B cell (primary cell): ENCODE results near the gene PLSCR4. TPM values are rescaled to one million over a fixed set of nuclear protein-coding genes. Genes with fewer than 3 reads are reported as not detected.
A peak's percentile ranks its signal among the peaks of the same experiment; 100 is the strongest.
"Not testable (repeated sequence)": the region's sequence is repeated elsewhere in the genome, so short reads cannot be mapped to it uniquely, and the experiment has no call there.

ENCODE experiments used
- ATAC-seq: fragments of 200-7000 bp; cut with Tn5 transposase; one replicate; pipeline ENCODE4 v1.10.0; 2021; ENCODE audit warnings: low read depth, mild to moderate bottlenecking, moderate number of reproducible peaks, moderate library complexity
- CTCF ChIA-PET: fragments of 350-600 bp; sonication (Branson Sonifier 250); formaldehyde crosslinking; loops from one replicate; lab custom pipeline; 2021; ENCODE audit warnings: antibody characterized with exemption, inconsistent platforms; lab: Charles Lee
- POLR2A ChIA-PET: fragments of 350-600 bp; sonication (Branson Sonifier 250); formaldehyde crosslinking; loops from one replicate; lab custom pipeline; 2021; ENCODE audit warnings: antibody characterized with exemption; lab: Charles Lee
- DNase-seq: peaks from one replicate; pipeline ENCODE4 v3.0.0; 2013
- H2AFZ ChIP-seq: 2 replicates; pipeline ENCODE4 v1.6.1; 2012; ENCODE audit warnings: mild to moderate bottlenecking, low read depth, low read length; ENCODE audit not compliant: insufficient read depth, poor library complexity, severe bottlenecking
- H3K27ac ChIP-seq, 2 donors: 1 replicate in 1 of 2; 2 replicates in 1 of 2; pipeline ENCODE4 v1.5.1; 2012 to 2013; ENCODE audit warnings: low read length in 2 of 2, mild to moderate bottlenecking in 2 of 2, moderate library complexity in 1 of 2
- H3K27me3 ChIP-seq, 4 experiments: fragments of 200-600 bp in 1 of 4; sonication (generic) in 1 of 4; replicated peaks in 1 of 4; 1 replicate in 2 of 4; 2 replicates in 2 of 4; pipeline versions ENCODE4 v1.6.1 to v1.7.0; 2013 to 2016; ENCODE audit warnings: low read length in 3 of 4, mild to moderate bottlenecking in 2 of 4, mixed read lengths in 1 of 4, moderate library complexity in 1 of 4; ENCODE audit not compliant: insufficient read depth in 4 of 4, control insufficient read depth in 3 of 4; ENCODE audit errors: control extremely low read depth in 1 of 4
- H3K36me3 ChIP-seq, 2 experiments: replicated peaks in 1 of 2; 1 replicate in 1 of 2; 2 replicates in 1 of 2; pipeline versions ENCODE4 v1.6.1 to v1.7.1; 2013; ENCODE audit warnings: low read length in 1 of 2; ENCODE audit not compliant: insufficient read depth in 2 of 2, control insufficient read depth in 1 of 2; ENCODE audit errors: control extremely low read depth in 1 of 2, extremely low read depth in 1 of 2
- H3K4me1 ChIP-seq, 2 donors: fragments of 200-600 bp in 1 of 2; sonication (generic) in 1 of 2; 1 replicate in 1 of 2; 2 replicates in 1 of 2; pipeline versions ENCODE4 v1.5.1 to v1.6.1; 2013 to 2017; ENCODE audit warnings: low read length in 2 of 2; ENCODE audit not compliant: control insufficient read depth in 2 of 2, insufficient read depth in 2 of 2
- H3K4me2 ChIP-seq: replicated peaks from 2 replicates; pipeline ENCODE3; 2012; ENCODE audit warnings: mild to moderate bottlenecking, low read depth, low read length; ENCODE audit not compliant: poor library complexity, severe bottlenecking
- H3K4me3 ChIP-seq, 5 experiments: fragments of 200-600 bp in 1 of 5; sonication (generic) in 1 of 5; 1 replicate in 3 of 5; 2 replicates in 2 of 5; pipeline versions ENCODE4 v1.5.1 to v1.7.0; 2011 to 2016; ENCODE audit warnings: low read length in 4 of 5, mild to moderate bottlenecking in 4 of 5, low read depth in 2 of 5, control low read depth in 1 of 5, moderate library complexity in 1 of 5; ENCODE audit not compliant: insufficient read depth in 1 of 5; ENCODE audit errors: control extremely low read depth in 1 of 5, extremely low read depth in 1 of 5
- H3K79me2 ChIP-seq: fragments of 200-600 bp; sonication (generic); one replicate; pipeline ENCODE4 v1.6.0; 2016; ENCODE audit warnings: low read length; ENCODE audit not compliant: control insufficient read depth, insufficient read depth
- H3K9ac ChIP-seq: fragments of 200-600 bp; sonication (generic); 2 replicates; pipeline ENCODE4 v1.6.1; 2017; ENCODE audit warnings: mild to moderate bottlenecking, low read length, moderate library complexity
- H3K9me3 ChIP-seq, 3 donors: one replicate each; pipeline versions ENCODE4 v1.6.1 to v1.7.1; 2013; ENCODE audit warnings: low read length in 2 of 3; ENCODE audit not compliant: control insufficient read depth in 2 of 3, insufficient read depth in 1 of 3; ENCODE audit errors: control extremely low read depth in 1 of 3
- H4K20me1 ChIP-seq: 2 replicates; pipeline ENCODE4 v1.6.0; 2012; ENCODE audit warnings: mild to moderate bottlenecking, low read length; ENCODE audit not compliant: insufficient read depth, control insufficient read depth, poor library complexity, severe bottlenecking
- H3K27ac Mint-ChIP-seq: one replicate; pipeline ENCODE4 v1.8.0; 2021; ENCODE audit warnings: mixed read lengths
- H3K27me3 Mint-ChIP-seq: one replicate; pipeline ENCODE4 v1.8.0; 2021; ENCODE audit warnings: mixed read lengths
- H3K4me1 Mint-ChIP-seq: one replicate; pipeline ENCODE4 v1.8.0; 2021; ENCODE audit warnings: mixed read lengths
- H3K4me3 Mint-ChIP-seq: one replicate; pipeline ENCODE4 v1.8.0; 2021; ENCODE audit warnings: mixed read lengths
- H3K9me3 Mint-ChIP-seq: one replicate; pipeline ENCODE4 v1.8.0; 2022; ENCODE audit warnings: mixed read lengths; ENCODE audit not compliant: insufficient read depth
- EZH2 ChIP-seq: IDR thresholded peaks from 2 replicates; pipeline ENCODE4 v1.6.1; 2012; ENCODE audit warnings: borderline replicate concordance, low read depth, mild to moderate bottlenecking, moderate library complexity, low read length; ENCODE audit not compliant: insufficient read depth, poor library complexity, severe bottlenecking
- WGBS: methylation state at CpG from one replicate; pipeline ENCODE4 v1.1.5; 2013; ENCODE audit warnings: missing lambda C conversion rate; ENCODE audit not compliant: insufficient coverage; 5-methylcytosine and 5-hydroxymethylcytosine counted together
- intact Hi-C: fragments of 100-400 bp; cut with micrococcal nuclease; formaldehyde crosslinking; loops from one replicate; pipeline ENCODE4 v1.10.0; 2022
- polyA minus RNA-seq: library from RNA; depleted of rRNA, polyadenylated mRNA; stranded (reverse); fragments of >200 nt; gene quantifications from 2 replicates; pipeline ENCODE4 v1.2.3, GENCODE V29; 2012
- polyA plus RNA-seq: library from polyadenylated mRNA; depleted of rRNA; stranded (reverse); fragments of >200 nt; gene quantifications from 2 replicates; pipeline ENCODE4 v1.2.3, GENCODE V29; 2012
- total RNA-seq, 2 donors: library from RNA; stranded (reverse); fragments of 120-200 nt in 1 of 2; gene quantifications; 1 replicate in 1 of 2; 2 replicates in 1 of 2; pipeline versions ENCODE4 v1.2.3 to v1.2.4, GENCODE V29; 2013 to 2022
- TF ChIP-seq, protein P1 (sequence below): fragments of 200-600 bp; IDR thresholded peaks from one replicate; pipeline ENCODE4 v1.8.0; 2022; ENCODE audit warnings: antibody characterized with exemption, mild to moderate bottlenecking

The PLSCR4 gene
- not detected in 2 replicates for total RNA-seq
- total RNA-seq (2013) = 0.21 TPM
- polyA plus RNA-seq = not detected in 2 replicates
- polyA minus RNA-seq = not detected in 2 replicates

- Mint-ChIP-seq H3K27me3 (peaks cover 49% of the 10 kb centered on the region), H3K27ac (no peak within 1 kb of the TSS), H3K4me3 (peak within 1 kb of the TSS; percentile 78), H3K4me1 (peaks cover 10% of the 10 kb centered on the region), H3K9me3 (no peaks in the 10 kb centered on the region)
- DNase-seq = peak; percentile 3
- no peak for TF ChIP-seq EZH2
- TF ChIP-seq, protein P1, sequence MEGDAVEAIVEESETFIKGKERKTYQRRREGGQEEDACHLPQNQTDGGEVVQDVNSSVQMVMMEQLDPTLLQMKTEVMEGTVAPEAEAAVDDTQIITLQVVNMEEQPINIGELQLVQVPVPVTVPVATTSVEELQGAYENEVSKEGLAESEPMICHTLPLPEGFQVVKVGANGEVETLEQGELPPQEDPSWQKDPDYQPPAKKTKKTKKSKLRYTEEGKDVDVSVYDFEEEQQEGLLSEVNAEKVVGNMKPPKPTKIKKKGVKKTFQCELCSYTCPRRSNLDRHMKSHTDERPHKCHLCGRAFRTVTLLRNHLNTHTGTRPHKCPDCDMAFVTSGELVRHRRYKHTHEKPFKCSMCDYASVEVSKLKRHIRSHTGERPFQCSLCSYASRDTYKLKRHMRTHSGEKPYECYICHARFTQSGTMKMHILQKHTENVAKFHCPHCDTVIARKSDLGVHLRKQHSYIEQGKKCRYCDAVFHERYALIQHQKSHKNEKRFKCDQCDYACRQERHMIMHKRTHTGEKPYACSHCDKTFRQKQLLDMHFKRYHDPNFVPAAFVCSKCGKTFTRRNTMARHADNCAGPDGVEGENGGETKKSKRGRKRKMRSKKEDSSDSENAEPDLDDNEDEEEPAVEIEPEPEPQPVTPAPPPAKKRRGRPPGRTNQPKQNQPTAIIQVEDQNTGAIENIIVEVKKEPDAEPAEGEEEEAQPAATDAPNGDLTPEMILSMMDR = no peak
- peak within 1 kb of the TSS; percentile 49 for H3K9ac ChIP-seq
- POLR2A ChIA-PET = no interaction called here
- ATAC-seq = no peak
- H3K36me3 ChIP-seq = no peaks in the 10 kb centered on the region
- H4K20me1 ChIP-seq = no peaks in the 10 kb centered on the region
- CTCF ChIA-PET = no interaction called here
- peak within 1 kb of the TSS; percentile 52 for H2AFZ ChIP-seq
- intact Hi-C loops = no loop called here
- H3K79me2 ChIP-seq = no peaks in the 10 kb centered on the region
- H3K4me2 ChIP-seq = peak within 1 kb of the TSS; percentile 78
- peak within 1 kb of the TSS in 3 of 5 experiments; percentile 34 to 54 (median 36) for H3K4me3 ChIP-seq
- peaks cover 0 to 13% (median 4%) of the 10 kb centered on the region in 4 experiments for H3K27me3 ChIP-seq
- no peak within 1 kb of the TSS for H3K27ac ChIP-seq
- H3K9me3 ChIP-seq = peaks cover 0 to 1% (median 0%) of the 10 kb centered on the region in 3 donors
- peaks cover 5 to 10% of the 10 kb centered on the region in 2 donors for H3K4me1 ChIP-seq
- 2% methylated on average over 70 of the region's 78 CpGs for WGBS
These were observed at the start of gene PLSCR4 for GRCh38 chr3:146250449-146251382. Gene PLSCR4, minus strand, starts transcription at chr3:146251105. Its CDS starts 29,034 bp downstream, at chr3:146222071.

- H3K4me3 ChIP-seq, H3K36me3 ChIP-seq, H3K9me3 Mint-ChIP-seq, DNase-seq, H3K4me3 Mint-ChIP-seq, H3K4me2 ChIP-seq, H3K4me1 ChIP-seq, CTCF ChIA-PET, H3K27ac Mint-ChIP-seq, H4K20me1 ChIP-seq, H3K9ac ChIP-seq, H3K27ac ChIP-seq, H2AFZ ChIP-seq, intact Hi-C loops, H3K27me3 Mint-ChIP-seq, H3K79me2 ChIP-seq, H3K4me1 Mint-ChIP-seq, H3K27me3 ChIP-seq, ATAC-seq, H3K9me3 ChIP-seq, POLR2A ChIA-PET: not testable (repeated sequence)
- 90% methylated on average over 2 of the region's 6 CpGs for WGBS
These were observed 42.5 kb upstream of the PLSCR4 start for GRCh38 chr3:146293401-146293800.
